Measurements from ENCODE around the gene TUBA4A. TPM values are rescaled to one million over a fixed set of nuclear protein-coding genes. Genes with fewer than 3 reads are reported as not detected.

Gene TUBA4A
- total RNA-seq, 2 experiments from 2014 or later: 221 TPM

Other genes with a start within 250 kb of the TUBA4A start
- gene CFAP65, start 212.4 kb downstream of the TUBA4A start, total RNA-seq: not detected
- gene IHH, start 193.0 kb downstream of the TUBA4A start, total RNA-seq: not detected
- 10 to 100 TPM; 20.0 to 20.9 TPM for gene NHEJ1, start 93.1 kb downstream of the TUBA4A start, total RNA-seq
- gene SLC23A3, start 83.9 kb downstream of the TUBA4A start, total RNA-seq: 1 to 10 TPM; 1.8 to 2.9 TPM
- gene CNPPD1, start 77.0 kb downstream of the TUBA4A start, total RNA-seq: 10 to 100 TPM; 53.8 to 58.2 TPM
- 10 to 100 TPM; 68.3 to 69.1 TPM for gene RETREG2, start 75.6 kb downstream of the TUBA4A start, total RNA-seq
- gene ZFAND2B, start 47.1 kb downstream of the TUBA4A start, total RNA-seq: 10 to 100 TPM; 29.3 to 33.3 TPM
- gene ABCB6, start 35.0 kb downstream of the TUBA4A start, total RNA-seq: 10 to 100 TPM; 20.8 to 25.6 TPM
- gene ATG9A, start 24.3 kb downstream of the TUBA4A start, total RNA-seq: 10 to 100 TPM; 55.9 to 57.4 TPM
- gene ANKZF1, start 24.1 kb downstream of the TUBA4A start, total RNA-seq: 100 to 1,000 TPM; 109 TPM
- 1 to 10 TPM; 3.8 to 4.2 TPM for gene GLB1L, start 8.5 kb downstream of the TUBA4A start, total RNA-seq
- 10 to 100 TPM; 34.4 to 35.8 TPM for gene STK16, start 8.4 kb downstream of the TUBA4A start, total RNA-seq
- gene TUBA4B, start 675 bp downstream of the TUBA4A start, total RNA-seq: not detected
- gene DNAJB2, start 25.4 kb upstream of the TUBA4A start, total RNA-seq: 10 to 100 TPM; 50.2 to 53.5 TPM
- gene PTPRN, start 55.5 kb upstream of the TUBA4A start, total RNA-seq: under 1 TPM; 0.04 to 0.42 TPM
- gene RESP18, start 78.8 kb upstream of the TUBA4A start, total RNA-seq: not detected
- 100 to 1,000 TPM; 110 to 115 TPM for gene DNPEP, start 134.0 kb upstream of the TUBA4A start, total RNA-seq
- gene DES, start 164.5 kb upstream of the TUBA4A start, total RNA-seq: not detected
- gene SPEG, start 180.9 kb upstream of the TUBA4A start, total RNA-seq: under 1 TPM; 0.78 to 0.95 TPM
- gene GMPPA, start 245.0 kb upstream of the TUBA4A start, total RNA-seq: 10 to 100 TPM; 37.5 to 40.5 TPM

Measured in activated CD8-positive, alpha-beta memory T cell treated with anti-CD3 and anti-CD28 coated beads for 36 hours (primary cell).